HG03469 (cell line): Measurements from ENCODE around the gene ATP1B2.
"Not testable (repeated sequence)": the region's sequence is repeated elsewhere in the genome, so short reads cannot be mapped to it uniquely, and the experiment has no call there.

ENCODE experiments used
- ATAC-seq: cut with Tn5 transposase; IDR thresholded peaks from one replicate; pipeline ENCODE4 v1.9.1; 2021; ENCODE audit warnings: mild to moderate bottlenecking, moderate library complexity, moderate number of reproducible peaks; ENCODE audit not compliant: unreplicated experiment

ATP1B2 gene, protein sequence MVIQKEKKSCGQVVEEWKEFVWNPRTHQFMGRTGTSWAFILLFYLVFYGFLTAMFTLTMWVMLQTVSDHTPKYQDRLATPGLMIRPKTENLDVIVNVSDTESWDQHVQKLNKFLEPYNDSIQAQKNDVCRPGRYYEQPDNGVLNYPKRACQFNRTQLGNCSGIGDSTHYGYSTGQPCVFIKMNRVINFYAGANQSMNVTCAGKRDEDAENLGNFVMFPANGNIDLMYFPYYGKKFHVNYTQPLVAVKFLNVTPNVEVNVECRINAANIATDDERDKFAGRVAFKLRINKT

DNA sequence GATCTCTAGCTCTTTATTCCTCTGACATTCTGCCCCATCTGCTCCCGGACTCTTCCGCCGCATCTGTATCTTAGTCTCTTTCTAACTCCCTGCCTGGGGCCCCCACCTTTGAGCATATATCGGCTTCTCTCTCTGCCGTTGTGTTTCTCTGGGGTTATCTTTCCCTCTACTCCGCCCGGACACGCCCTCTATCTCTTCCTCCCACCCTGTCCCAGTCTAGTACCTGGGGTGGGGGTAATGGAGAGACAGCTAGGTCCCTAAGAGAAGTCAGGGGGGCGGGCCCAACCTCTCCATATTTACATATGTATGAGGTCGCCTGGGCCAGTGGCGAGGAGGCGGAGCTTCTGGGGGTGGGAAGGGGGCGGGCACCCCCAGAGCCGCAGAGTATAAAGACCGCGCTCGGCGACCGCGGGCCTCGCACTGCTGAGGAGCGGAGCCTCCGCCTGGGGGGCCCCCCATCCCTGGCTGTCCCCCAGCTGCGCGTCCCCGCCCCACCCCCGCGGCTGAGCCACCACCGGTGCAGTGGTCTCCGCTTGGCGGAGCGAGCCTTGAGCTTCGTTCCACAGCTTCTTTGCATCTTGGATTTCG is at the start of gene ATP1B2:
Gene ATP1B2, plus strand, starts transcription at position 418 of the 588 bp plus-strand sequence. CDS start 593 bp downstream, outside the sequence.
- ATAC-seq = no peak

DNA sequence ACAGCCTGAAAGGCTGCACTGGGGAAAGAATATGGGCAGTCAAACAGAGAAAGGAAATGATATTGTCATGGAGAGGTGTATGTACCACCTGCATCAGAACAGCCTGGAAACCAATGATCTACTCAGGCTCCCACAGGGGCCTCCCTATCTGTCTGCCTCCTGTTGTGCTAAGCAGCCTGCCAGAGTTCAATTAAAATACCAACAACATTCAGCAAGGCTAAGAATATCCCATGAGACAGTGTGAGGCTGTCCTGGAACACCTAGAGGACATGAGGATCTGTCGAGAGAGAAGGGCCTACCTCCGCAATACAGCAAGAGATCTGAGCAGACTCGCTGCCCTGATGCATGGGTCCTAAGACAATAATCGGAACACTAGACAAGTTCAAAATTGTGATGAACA is 44.4 kb upstream of the ATP1B2 start:
- ATAC-seq = no peak

DNA sequence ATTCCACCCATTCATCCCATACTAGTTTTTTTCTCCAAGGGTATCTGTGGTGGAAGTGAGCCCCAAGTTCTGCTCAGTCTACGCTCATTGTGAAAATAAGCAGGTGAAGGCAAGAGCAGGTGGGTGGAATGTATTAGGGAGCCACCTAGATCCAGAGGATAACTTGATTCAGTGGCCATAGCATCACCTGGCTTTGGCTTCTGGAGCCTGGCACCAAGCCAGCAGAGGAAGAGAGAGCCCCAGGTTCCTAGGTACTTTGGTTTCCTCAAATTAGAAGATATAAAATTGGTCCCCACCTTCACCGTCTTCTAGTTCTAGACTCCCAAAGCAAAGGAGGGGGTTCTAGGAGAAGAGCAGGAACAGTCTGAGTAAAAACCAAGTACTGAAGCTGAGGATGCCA is 40.1 kb upstream of the ATP1B2 start:
- no peak for ATAC-seq

DNA sequence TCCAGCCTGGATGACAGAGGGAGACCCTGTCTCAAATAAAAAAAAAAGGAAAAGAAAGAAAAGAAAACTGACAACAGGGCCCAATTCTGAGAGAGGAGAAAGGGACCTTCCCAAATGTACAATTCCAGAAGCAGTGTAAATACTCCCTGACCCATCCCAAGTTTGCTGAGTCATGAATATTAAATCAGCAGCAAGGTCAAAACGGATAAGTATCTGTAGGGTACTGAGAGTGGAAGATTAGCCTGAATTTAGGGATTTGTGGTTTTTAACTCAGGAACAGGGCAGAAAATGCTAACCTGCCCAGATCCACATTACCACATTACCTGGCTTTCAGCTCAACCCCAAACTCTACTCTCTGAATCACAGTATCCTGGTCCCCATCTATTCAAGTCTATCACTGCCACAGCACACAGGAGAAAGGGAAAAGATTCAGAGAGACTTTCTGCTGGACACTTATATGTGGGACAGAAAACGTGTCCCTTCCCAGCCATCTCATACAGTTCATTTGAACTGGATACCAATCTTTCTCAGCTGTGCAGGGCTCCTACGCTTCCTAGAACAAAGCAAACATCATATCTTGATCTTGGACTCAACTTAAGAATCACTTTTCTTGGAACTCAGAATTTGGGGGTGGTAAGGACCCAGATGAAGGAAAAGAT is 39.0 kb upstream of the ATP1B2 start:
- no peak for ATAC-seq

DNA sequence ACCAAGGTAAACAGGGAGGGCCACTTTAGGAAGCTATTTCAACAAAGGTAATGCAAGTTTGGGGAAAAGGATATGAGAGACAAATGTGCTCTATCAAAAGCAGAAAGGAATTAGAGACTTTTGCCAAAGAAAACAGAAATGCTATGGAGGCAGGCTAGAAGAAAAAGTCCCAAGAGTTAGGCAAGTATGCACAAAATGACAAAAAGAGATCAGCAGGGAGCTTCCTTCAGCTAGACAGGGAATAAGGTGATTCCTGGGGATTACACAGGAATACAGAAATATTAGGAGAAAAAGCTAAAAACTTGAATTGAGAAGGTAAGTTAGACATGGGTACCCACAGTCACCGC is 38.5 kb upstream of the ATP1B2 start:
- no peak for ATAC-seq

DNA sequence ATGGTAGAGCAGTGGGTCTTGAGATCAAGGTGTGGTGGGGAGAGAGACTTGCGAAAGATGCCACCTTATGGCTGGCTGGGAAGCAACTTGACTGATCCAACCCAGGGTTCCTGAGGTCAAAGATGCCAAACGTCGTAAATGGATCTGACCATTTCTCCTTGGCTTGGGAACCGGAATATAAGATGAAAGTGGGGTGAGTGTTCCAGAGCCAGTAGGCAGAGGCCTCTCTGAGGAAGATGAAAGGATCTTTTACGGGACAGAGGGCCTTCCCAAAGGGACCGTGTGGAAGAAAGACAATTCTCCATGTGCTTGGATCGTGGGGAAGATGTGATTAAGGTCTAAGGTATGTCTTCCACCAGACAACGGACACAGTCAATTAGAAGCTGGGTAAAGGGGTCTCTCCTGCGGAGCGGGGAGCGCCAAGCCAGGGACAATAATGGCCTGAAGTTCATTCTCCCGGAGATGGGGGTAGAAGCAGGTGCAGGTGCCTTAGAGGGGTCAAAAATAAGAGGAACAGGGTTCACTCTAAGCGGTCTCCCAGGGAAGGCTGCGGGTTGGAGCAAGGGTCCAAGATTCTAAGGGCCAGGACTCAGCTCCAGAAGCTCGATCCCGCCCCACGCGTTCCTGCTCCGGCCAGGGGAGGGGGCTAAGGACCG is 36.8 kb upstream of the ATP1B2 start:
- no peak for ATAC-seq

DNA sequence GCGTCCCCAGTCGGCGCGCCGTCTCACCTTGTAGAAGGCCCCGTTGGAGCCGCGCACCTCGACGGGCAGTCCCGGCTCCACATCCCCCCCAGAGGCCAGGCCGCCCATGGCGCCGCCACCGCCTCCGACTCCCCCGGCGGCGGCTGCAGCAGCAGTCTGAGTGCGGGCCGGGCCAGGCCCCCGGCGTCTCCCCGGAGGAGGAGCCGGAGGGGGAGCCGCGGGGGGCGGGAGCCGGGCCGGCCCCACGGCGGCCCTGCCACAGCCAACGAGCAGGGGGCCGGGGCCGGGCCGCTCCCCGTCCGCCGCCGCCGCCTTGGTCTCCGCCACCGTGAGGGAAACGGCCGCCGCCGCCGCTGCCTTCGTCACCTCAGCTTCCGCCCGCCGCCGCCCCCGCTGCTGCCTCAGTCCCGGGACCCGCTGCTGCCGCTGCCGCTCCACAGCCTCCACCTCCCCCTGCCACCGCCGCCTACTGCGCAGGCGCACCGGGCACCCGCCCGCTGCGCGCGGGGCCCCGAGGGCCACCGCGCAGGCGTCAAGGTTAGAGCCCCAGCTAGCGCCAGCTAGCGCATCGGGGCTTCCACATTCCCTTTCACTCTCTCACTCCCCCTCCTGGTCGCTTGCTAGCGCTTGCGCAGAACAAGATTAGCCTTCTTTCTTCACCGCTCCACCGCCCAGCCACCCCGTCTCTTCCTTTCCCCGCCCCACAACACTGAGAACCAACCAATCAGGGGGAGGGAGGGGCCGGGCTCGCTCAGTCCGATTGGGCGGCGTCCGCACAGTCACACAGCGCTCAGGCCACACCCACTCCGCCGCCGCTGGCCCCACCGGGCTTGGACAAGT is 36.1 kb upstream of the ATP1B2 start, which contains the start of gene FXR2:
Gene FXR2, minus strand, starts transcription at position 473 of the 840 bp plus-strand sequence. Its CDS starts 365 bp downstream, at position 108.
- ATAC-seq = peak; percentile 71

DNA sequence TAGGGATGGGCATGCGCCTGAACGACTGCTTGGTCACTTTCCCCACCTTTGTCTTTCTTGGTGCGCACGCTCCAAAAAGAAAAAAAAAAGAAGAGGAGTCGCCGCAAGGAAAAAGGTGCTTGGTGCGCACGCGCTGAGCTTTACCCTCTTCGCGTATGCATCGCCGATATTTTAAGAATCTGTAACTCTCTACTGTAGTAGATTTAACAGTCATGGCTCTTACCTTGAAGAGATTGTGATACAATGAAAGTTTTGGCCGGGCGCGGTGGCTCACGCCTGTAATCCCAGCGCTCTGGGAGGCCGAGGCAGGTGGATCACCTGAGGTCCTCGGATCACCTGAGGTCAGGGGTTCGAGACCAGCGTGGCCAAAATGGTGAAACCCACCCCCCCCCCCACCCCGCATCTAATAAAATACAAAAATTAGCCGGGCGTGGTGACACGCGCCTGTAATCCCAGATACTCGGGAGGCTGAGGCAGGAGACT is 35.4 kb upstream of the ATP1B2 start:
- ATAC-seq = no peak

DNA sequence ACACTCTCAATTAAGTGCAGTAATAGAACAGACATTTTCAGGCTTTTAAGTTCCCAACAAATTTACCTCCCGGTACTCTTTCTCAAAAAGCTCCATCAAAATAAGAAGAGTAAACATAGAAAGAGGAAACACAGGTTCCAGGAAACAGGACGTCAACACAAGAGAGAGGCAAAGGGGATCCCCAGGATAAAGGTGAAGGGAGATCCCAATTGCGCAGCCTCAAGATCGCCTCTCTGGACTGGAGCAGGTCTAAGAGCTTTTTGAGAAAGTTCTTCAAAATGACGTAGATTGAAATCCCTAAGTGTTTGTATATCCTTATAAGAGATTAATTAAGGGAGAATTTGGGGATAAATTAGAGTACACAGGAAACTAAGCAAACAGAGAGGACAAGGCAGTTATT is 32.1 kb upstream of the ATP1B2 start:
- ATAC-seq = no peak

DNA sequence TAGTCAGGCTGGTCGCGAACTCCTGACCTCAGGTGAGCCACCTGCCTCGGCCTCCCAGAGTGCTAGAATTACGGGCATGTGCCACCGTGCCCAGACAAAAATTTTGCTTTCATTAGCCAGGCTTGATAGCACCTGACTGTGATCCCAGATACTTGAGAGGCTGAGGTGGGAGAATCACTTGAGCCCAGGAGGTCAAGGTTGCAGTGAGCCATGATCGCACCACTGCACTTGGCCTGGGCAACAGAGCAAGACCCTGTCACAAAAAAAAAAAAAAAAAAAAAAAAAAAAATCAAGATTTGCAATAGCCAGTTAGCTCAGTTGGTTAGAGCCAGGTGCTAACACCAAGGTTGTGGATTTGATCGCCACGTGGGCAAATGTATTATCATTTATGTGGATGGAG is 29.9 kb upstream of the ATP1B2 start:
- ATAC-seq = no peak

DNA sequence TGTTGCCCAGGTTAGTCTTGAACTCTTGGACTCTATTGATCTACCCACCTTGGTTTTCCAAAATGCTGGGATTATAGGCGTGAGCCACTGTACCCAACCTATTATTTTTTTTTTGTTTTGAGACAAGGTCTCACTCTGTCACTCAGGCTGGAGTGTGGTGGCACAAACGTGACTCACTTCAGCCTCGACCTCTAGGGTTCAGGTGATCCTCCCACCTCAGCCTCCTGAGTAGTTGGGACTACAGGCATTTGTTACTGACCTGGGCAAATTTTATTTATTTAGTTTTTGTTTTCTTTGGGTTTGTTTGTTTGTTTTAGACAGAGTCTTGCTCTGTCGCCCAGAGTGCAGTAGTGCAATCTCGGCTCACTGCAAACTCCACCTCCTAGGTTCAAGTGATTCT is 27.1 kb upstream of the ATP1B2 start:
- ATAC-seq = no peak

DNA sequence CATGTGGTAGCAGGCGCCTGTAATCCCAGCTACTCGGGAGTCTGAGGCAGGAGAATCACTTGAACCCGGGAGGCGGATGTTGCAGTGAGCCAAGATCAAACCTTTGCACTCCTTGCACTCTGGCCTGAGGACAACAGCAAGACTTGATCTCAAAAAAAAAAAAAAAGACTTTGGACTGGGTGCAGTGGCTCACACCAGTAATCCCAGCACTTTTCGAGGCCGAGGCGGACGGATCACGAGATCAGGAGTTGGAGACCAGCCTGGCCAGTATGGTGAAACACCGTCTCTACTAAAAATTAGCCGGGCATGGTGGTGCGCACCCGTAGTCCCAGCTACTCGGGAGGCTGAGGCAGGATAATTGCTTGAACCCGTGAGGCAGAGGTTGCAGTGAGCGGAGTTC is 25.0 kb upstream of the ATP1B2 start:
- ATAC-seq = not testable (repeated sequence)

DNA sequence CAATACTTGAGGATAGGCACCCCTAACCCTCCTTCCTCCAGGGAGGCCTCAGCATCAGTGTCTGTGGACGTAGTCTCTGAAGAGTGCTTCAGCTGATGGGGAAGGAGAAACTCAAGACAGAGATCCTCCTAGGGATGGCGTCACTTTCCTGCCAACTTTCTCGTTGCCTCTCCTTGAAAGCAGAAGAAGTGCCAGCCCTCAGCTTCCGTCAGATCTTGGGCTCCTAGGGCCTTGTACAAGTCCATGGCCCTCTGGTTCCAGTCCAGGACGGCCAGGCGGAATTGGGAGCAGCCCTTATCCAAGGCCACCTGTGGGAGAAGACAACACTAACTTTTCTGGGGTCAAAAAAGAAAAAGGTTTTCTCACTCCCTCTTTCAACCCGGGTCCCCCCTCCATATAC is 24.4 kb upstream of the ATP1B2 start:
- ATAC-seq = no peak

DNA sequence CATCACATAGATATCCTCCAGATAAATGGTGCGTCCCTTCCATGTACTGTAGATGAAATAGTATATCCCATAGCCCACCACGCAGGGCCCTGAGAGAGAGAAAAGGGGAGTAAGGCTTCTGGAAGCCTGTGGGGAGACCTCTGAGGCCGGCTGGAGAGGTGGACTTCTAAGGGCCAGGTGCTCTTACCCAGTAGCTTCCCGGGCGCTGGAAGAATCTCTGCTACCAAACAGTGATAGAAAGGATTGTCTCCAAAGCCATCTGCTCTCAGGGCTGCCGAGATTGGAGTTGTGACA is 23.8 kb upstream of the ATP1B2 start:
- ATAC-seq = no peak

DNA sequence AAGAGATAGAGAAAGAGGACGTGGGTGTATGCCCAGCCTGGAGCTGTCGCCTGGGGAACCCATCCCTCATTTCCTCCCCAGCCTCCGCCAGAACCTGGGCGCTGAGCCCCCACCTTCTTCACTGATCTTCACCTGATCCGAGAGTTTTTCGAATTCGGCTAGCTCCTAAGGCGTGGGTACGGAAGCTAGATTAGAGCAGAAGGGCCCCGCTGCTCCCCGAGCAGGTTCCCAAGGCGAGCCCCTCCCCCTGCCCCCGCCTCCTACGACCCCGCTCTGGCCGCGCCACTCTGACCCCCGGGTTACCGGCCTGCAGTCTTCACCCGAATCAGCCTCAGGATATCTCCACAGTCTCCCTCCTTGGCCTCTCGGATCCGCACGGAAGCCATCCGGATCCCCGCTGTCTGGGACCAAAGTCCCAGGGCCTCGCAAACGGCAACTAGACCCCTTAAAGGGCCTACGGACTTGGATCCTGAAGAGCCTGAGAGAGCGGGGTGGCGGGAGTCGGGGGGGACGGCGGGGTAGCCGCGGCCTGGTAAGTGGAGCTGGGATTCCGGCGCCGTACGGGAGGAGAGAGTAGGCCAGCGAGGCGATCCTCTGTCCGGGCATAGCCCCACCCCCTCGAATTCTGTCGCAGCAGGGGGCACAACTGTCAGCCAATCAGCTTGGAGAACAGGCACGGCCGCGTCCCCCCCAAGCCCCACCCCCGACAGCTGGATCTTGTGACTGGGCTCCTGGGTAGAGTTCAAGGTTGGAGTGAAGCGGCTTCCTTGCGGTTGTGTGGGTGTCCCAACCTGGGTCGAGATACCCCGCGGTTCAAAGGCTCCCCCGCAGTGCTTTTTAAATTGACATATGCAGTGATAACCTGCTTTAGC is 23.2 kb upstream of the ATP1B2 start, which contains the start of gene SAT2:
Gene SAT2, minus strand, starts transcription at position 572 of the 872 bp plus-strand sequence. Its CDS starts 186 bp downstream, at position 386.
- no peak for ATAC-seq

DNA sequence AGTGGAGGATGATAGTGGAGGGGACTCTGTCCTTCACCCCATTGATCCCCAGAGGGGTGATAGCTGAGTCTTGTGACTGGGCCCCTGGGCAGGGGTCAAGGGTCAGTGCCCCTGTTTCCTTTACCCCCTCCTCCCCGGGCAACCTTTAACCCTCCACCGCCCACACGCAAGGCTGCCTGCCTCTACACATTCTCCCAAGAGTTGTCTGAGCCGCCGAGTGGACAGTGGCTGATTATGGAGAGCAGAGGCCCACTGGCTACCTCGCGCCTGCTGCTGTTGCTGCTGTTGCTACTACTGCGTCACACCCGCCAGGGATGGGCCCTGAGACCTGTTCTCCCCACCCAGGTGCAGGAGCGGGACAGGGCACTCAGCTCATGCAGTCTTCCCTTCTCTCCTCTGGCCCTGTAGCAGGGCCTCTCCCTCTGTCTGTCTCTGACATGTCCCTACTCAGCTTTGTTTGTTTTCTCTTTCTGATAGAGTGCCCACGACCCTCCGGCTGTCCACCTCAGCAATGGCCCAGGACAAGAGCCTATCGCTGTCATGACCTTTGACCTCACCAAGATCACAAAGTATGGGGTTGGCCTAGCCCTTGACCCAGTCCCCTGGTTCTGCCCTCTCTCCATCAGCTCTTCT is 20.7 kb upstream of the ATP1B2 start, which contains the start of gene SHBG:
Gene SHBG, plus strand, starts transcription at position 197 of the 633 bp plus-strand sequence. Its CDS starts 38 bp downstream, at position 235.
- ATAC-seq = no peak

DNA sequence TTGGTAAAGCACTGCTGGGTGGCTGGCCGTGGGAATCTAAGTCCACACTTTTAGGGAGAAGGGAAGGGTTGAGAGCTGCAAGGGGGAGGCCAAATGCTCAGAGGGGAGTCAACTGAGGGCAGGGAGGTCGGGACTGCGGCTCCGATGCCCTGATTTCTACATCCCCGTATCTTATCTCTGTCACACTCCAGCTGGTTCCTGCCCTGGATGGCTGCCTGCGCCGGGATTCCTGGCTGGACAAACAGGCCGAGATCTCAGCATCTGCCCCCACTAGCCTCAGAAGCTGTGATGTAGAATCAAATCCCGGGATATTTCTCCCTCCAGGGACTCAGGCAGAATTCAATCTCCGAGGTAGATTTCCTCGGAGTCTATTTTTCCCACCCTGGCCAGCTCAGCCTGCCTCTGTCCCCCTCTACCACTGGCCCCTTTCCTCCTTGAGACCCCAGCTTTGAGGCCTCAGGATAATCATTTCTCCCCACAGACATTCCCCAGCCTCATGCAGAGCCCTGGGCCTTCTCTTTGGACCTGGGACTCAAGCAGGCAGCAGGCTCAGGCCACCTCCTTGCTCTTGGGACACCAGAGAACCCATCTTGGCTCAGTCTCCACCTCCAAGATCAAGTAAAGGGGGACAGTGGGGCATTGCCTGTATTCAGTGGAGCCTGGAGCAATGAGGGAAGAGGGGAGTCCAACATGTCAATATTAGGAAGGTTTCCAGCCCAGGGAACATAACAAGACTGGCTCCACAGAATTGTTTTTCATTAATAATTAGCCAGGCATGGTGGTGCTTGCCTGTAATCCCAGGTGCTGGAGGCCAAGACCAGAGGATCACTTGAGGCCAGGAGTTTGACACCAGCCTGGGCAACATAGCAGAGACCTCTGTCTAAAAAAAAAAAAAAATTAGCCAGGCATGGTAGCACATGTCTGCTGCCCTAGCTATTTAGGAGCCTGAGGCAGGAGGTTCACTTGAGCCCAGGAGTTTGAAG is 19.0 kb upstream of the ATP1B2 start:
- no peak for ATAC-seq

DNA sequence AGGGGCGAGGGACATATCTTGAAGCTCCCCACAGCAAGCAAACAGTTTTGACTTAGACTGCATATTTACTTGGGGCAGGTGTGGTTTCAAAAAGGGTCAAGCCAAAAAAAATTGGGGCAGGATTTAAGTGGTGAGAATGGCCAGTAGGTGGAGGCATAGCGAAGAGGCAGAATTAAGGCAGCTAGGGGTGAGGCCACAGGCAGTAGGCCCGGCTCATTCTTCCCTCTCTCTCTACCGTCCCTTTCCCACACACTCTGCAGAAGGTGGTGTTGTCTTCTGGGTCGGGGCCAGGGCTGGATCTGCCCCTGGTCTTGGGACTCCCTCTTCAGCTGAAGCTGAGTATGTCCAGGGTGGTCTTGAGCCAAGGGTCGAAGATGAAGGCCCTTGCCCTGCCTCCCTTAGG is 18.2 kb upstream of the ATP1B2 start:
- ATAC-seq = no peak
